ENCODE results near the gene BABAM2. TPM values are rescaled to one million over a fixed set of nuclear protein-coding genes. Genes with fewer than 3 reads are reported as not detected.

Gene BABAM2
- total RNA-seq, 3 donors from 2014 or later (not counting 1 experiment from before 2014, with no cell fraction given), result 54.6 to 66.1 (median 59.5) TPM

- Histone ChIP-seq H3K4me3 (ENCODE audit: low read length) (no peak overlapping the region), H3K27ac (ENCODE audit: low read length) (no peak overlapping the region), H3K4me1 (ENCODE audit: control insufficient read depth, insufficient read depth, low read length) (no peaks in the 10 kb centered on the region), H3K9me3 (ENCODE audit: control insufficient read depth, insufficient read depth, low read length) (no peaks in the 10 kb centered on the region), H3K27me3 (ENCODE audit: control insufficient read depth, insufficient read depth, low read length) (no peaks in the 10 kb centered on the region), H3K36me3 (ENCODE audit: control insufficient read depth, insufficient read depth, low read length) (no peaks in the 10 kb centered on the region)
- no peaks in the 10 kb centered on the region for H3K4me1 Mint-ChIP-seq
- H3K4me3 Mint-ChIP-seq, result no peak overlapping the region
- no peaks in the 10 kb centered on the region for H3K27me3 Mint-ChIP-seq (ENCODE audit: low read depth in 2 of 2)
- ATAC-seq, result no peak
- intact Hi-C loops (cut with micrococcal nuclease), result no loop called here
- 88% methylated on average over 4 of the region's 5 CpGs for WGBS (ENCODE audit: insufficient coverage)
- no peaks in the 10 kb centered on the region for H3K9me3 Mint-ChIP-seq
- no peak overlapping the region for H3K27ac Mint-ChIP-seq
- H3K36me3 Mint-ChIP-seq, result no peaks in the 10 kb centered on the region
- no peak for TF ChIP-seq CTCF (IDR thresholded peaks at IDR 0.05)
- DNase-seq, result no peak
These were observed 294.6 kb downstream of the BABAM2 start for GRCh38 chr2:28185153-28185552.

GRCh38 chr2:28185891-28186290 is 295.4 kb downstream of the BABAM2 start:
- H3K27ac ChIP-seq (ENCODE audit: low read length), result no peak overlapping the region
- Mint-ChIP-seq H3K27me3 (ENCODE audit: low read depth in 2 of 2) (no peaks in the 10 kb centered on the region), H3K4me3 (no peak overlapping the region), H3K27ac (no peak overlapping the region), H3K4me1 (no peaks in the 10 kb centered on the region), H3K36me3 (no peaks in the 10 kb centered on the region), H3K9me3 (no peaks in the 10 kb centered on the region)
- H3K4me3 ChIP-seq (ENCODE audit: low read length), result no peak overlapping the region
- intact Hi-C loops (cut with micrococcal nuclease), result no loop called here
- H3K4me1 ChIP-seq (ENCODE audit: control insufficient read depth, insufficient read depth, low read length), result no peaks in the 10 kb centered on the region
- no peaks in the 10 kb centered on the region for H3K9me3 ChIP-seq (ENCODE audit: control insufficient read depth, insufficient read depth, low read length)
- H3K27me3 ChIP-seq (ENCODE audit: control insufficient read depth, insufficient read depth, low read length), result no peaks in the 10 kb centered on the region
- no peak for TF ChIP-seq CTCF (IDR thresholded peaks at IDR 0.05)
- ATAC-seq (no peak), DNase-seq (no peak)
- no CpG with 5 or more reads among the region's 2 CpGs for WGBS (ENCODE audit: insufficient coverage)
- no peaks in the 10 kb centered on the region for H3K36me3 ChIP-seq (ENCODE audit: control insufficient read depth, insufficient read depth, low read length)

GRCh38 chr2:28187186-28187585 is 296.7 kb downstream of the BABAM2 start:
- ATAC-seq (no peak), DNase-seq (no peak)
- H3K27ac ChIP-seq (ENCODE audit: low read length), result no peak overlapping the region
- no peaks in the 10 kb centered on the region for H3K9me3 ChIP-seq (ENCODE audit: control insufficient read depth, insufficient read depth, low read length)
- H3K27me3 Mint-ChIP-seq (ENCODE audit: low read depth in 2 of 2), result no peaks in the 10 kb centered on the region
- no peaks in the 10 kb centered on the region for H3K36me3 Mint-ChIP-seq
- no peaks in the 10 kb centered on the region for H3K4me1 ChIP-seq (ENCODE audit: control insufficient read depth, insufficient read depth, low read length)
- no peaks in the 10 kb centered on the region for H3K4me1 Mint-ChIP-seq
- intact Hi-C loops (cut with micrococcal nuclease), result no loop called here
- H3K27me3 ChIP-seq (ENCODE audit: control insufficient read depth, insufficient read depth, low read length), result no peaks in the 10 kb centered on the region
- no peak for TF ChIP-seq CTCF (IDR thresholded peaks at IDR 0.05)
- H3K4me3 ChIP-seq (ENCODE audit: low read length), result no peak overlapping the region
- no peaks in the 10 kb centered on the region for H3K36me3 ChIP-seq (ENCODE audit: control insufficient read depth, insufficient read depth, low read length)
- H3K9me3 Mint-ChIP-seq, result no peaks in the 10 kb centered on the region
- no peak overlapping the region for H3K27ac Mint-ChIP-seq
- H3K4me3 Mint-ChIP-seq, result no peak overlapping the region

GRCh38 chr2:28188436-28188835 is 297.9 kb downstream of the BABAM2 start:
- WGBS (ENCODE audit: insufficient coverage), result 97% methylated on average over 4 of the region's 4 CpGs
- peaks cover 0 to under 1% of the 10 kb centered on the region in 2 donors for H3K4me1 Mint-ChIP-seq
- no peaks in the 10 kb centered on the region for H3K4me1 ChIP-seq (ENCODE audit: control insufficient read depth, insufficient read depth, low read length)
- no peaks in the 10 kb centered on the region for H3K9me3 Mint-ChIP-seq
- no peak overlapping the region for H3K27ac ChIP-seq (ENCODE audit: low read length)
- no peaks in the 10 kb centered on the region for H3K36me3 ChIP-seq (ENCODE audit: control insufficient read depth, insufficient read depth, low read length)
- intact Hi-C loops (cut with micrococcal nuclease), result no loop called here
- no peak overlapping the region for H3K27ac Mint-ChIP-seq
- ATAC-seq (no peak), DNase-seq (no peak)
- no peak overlapping the region for H3K4me3 Mint-ChIP-seq
- no peak overlapping the region for H3K4me3 ChIP-seq (ENCODE audit: low read length)
- H3K36me3 Mint-ChIP-seq, result no peaks in the 10 kb centered on the region
- no peak for TF ChIP-seq CTCF (IDR thresholded peaks at IDR 0.05)
- H3K9me3 ChIP-seq (ENCODE audit: control insufficient read depth, insufficient read depth, low read length), result no peaks in the 10 kb centered on the region
- no peaks in the 10 kb centered on the region for H3K27me3 ChIP-seq (ENCODE audit: control insufficient read depth, insufficient read depth, low read length)
- no peaks in the 10 kb centered on the region for H3K27me3 Mint-ChIP-seq (ENCODE audit: low read depth in 2 of 2)
